GM21825 (cell line): Measurements from ENCODE around the gene SOCS2.
"Not testable (repeated sequence)": the region's sequence is repeated elsewhere in the genome, so short reads cannot be mapped to it uniquely, and the experiment has no call there.

Experiments
- ATAC-seq: cut with Tn5 transposase; IDR thresholded peaks from one replicate; pipeline ENCODE4 v1.9.1; 2021; ENCODE audit warnings: mild to moderate bottlenecking, moderate library complexity; ENCODE audit not compliant: unreplicated experiment

Gene SOCS2

DNA sequence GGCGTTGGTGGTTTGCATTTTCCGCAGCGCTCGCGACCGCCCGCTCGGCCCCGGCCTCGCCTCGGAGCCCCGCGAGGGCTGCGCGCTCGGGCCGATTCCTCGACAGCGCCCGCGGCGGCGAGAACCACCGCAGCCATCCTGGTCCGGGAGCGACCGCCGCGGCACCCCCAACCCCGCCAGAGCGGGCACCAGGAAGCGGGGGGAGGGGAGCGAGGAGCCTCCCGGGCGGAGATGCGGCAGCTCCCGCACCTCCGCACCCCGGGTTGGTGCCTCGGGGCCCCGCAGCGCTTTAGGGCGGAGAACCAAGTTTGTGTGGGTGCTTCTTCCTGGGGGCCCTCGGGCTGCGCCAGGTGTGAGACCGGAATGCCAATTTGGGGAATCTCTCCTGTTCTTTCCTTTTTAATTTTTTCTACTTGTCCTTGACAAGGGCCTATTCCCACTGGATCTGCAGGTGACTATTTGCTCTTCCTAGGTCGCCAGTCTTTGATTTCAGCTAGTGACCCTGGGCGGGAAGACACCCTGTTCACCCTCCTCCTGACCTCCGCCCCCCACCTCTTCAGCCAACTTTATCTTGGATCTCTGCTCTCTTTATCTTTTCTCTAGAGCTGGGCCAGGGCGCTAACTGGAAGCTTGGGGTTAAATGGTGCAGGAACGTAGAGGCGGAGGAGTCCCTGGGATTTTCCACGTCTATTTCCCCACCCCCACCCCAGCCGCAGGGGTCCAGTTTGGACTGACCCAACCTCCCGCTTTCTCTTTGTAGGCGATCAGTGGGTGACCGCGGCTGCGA lies at the start of gene SOCS2:
TSS of gene SOCS2 (plus strand) at position 751 of the 787 bp plus-strand sequence. CDS start 223 bp downstream, outside the sequence.
- ATAC-seq: no peak

- no peak for ATAC-seq
Observed at GRCh38 chr12:93524386-93525133, 47.9 kb upstream of the SOCS2 start.

DNA sequence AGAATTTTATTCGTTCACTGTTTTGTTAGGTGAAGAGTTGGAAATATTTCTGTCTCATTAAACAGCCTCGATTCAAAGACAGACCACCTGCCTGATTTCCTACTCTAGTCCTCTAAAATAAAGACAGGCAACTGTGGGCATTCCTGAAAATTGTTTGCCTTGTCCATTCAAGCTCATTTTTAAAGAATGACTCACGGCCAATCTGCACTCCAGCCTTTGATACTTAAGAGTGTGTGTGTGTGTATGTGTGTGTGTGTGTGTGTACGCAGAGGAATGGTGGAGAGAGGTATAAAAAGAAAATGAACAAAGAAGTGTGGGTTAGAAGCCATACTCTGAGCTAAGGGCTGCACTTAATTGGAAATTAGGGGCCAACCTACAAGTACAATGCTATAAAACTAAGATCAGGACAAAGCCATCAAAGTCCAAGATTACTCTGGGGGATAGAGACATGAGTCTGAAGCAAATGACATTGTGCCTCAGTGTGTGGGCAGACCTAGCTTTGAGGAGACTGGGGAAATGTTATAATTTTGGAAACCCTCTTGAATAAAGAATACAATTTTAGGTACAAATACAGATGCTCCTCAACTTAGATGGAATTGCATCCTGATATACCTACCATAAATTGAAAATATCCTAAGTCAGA lies 45.6 kb upstream of the SOCS2 start:
- ATAC-seq: no peak

- ATAC-seq: no peak
Observed at GRCh38 chr12:93530358-93530757, 42.1 kb upstream of the SOCS2 start.

DNA sequence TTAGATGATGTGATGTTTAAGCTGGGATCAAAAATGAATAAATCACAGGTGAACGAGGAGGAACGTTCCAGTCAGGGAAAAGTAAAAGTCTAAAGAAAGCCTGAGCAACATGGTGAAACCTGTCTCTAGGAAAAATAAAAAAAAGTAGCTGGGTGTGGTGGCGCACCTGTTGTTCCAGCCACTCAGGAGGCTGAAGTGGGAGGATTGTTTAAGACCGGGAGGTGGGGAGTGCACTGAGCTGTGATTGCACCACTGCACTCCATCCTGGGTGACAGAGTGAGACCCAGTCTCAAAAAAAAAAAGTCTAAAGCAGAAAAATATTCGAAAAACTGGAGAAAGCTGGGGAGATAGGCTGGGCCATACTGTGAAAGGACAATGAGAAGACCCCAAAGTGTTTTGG lies 39.2 kb upstream of the SOCS2 start:
- no peak for ATAC-seq

- peak; percentile 31 for ATAC-seq
Observed at GRCh38 chr12:93536111-93536765, 36.2 kb upstream of the SOCS2 start.

DNA sequence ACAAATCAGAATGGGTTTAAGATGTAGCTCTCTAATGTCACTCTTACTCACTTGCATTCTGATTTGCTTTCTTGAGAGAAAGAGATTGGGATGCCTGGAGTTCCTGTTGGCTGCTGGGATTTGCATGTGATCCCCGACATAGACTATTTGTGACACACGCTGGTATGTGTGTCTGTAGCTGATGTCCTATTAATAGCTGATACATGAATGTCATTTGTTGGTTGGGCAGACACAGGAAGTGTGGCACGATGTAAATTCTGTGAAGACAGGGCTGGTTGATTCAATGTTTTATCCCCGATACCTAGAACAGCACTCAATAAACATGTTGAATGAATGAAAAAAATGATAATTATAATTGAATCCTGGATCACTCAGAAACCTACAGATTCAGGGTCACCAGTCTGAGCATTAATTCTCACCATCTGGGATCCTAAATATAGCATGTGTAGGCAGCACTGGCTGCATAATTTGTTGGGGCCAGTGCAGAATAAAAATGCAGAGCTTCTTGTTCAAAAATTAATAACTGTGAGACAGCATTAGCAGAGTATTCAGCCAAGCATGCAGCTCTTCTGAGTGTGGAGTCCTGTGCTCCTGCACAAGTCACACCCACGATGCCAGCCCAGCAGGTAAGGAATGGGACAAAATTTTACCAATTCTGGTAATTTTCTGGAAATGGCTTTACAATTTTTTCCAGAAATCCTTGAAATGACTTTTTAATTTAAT lies 35.5 kb upstream of the SOCS2 start:
- peak; percentile 93 for ATAC-seq

GRCh38 chr12:93537769-93538168 lies 34.7 kb upstream of the SOCS2 start:
- no peak for ATAC-seq

- no peak for ATAC-seq
Observed at GRCh38 chr12:93539821-93540220, 32.7 kb upstream of the SOCS2 start.

DNA sequence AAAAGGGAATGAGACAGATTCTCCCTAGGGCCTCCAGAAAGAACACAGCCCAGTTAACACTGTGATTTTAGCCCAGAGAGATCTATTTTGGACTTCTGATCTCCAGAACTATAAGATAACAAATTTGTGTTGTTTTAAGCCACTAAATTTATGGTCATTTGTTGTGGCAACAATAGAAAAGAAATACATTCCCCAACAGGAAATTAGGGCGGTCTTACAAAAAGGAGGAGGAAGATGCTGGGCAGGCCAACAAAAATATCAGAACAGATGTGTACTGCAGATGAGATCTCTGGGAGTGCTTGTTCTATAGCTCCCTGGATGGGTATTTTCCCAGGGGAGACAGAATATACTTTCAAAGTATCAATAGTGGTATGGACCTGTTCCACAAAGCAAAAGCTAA lies 32.0 kb upstream of the SOCS2 start:
- ATAC-seq: no peak

DNA sequence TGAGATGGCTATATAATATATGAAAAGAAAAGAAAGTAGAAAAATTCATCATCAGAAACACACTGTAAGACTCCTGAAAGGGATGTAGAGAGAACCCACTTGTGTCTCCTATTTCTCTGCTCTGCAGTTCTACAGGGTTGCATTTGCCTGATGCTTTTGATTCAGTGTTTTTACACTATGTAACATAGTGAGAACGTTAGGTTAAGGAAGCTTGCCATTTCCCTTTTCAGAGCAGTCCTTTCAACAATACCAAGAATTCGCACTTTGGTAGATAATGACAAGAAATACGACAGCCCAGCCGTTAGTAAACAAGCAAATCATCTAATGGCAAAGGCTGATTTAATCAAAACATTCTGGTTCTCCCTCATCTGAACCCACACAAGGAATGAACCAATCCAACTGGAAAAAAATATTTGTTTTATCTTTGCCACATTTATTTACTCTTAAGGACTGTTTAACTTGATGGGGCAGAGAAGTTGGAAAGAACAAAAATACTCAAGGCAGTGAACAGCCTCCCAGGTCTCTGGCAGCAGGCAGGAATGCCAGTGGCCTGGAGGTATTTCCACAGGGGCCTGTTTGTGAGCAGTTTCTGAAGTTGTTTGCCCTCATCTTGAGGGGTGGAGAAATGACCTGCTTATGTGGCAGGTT lies 30.8 kb upstream of the SOCS2 start:
- ATAC-seq: no peak

GRCh38 chr12:93547778-93548177 lies 24.7 kb upstream of the SOCS2 start:
- ATAC-seq: no peak

DNA sequence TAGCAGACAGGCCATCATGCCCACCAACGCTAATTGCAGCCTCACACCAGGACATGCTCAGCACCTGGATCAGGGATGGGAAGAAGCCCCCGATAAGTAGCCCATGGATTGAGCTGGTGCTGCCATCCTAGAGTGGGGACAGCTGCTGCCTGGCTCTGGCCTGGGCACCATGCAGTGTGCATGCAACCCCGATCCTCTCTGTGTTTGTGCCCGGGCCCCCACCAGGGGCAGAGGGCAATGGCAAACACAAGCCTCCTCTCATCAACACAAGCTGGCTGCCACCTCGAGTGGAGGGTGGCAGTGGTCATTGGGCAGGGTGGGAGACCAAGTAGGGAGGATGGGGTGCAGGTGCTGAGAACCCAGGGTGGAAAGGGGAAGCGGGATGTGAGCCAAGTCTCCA lies 23.3 kb upstream of the SOCS2 start:
- ATAC-seq: no peak

GRCh38 chr12:93550748-93551611 lies 21.5 kb upstream of the SOCS2 start:
- ATAC-seq: no peak

- ATAC-seq: no peak
Observed at GRCh38 chr12:93552427-93552826, 20.0 kb upstream of the SOCS2 start.

DNA sequence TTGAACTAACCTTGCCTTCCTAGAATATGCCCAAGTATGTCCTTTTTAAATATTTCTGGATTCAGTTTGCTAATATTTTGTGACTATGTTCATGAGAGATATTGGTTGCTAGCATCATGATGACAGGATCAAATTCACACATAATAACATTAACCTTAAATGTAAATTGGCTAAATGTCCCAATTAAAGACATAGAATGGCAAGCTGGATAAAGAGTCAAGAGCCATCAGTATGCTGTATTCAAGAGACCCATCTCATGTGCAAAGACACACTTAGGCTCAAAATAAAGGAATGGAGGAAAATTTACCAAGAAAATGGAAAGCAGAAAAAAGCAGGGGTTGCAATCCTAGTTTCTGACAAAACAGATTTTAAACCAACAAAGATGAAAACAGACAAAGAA lies 14.6 kb upstream of the SOCS2 start:
- not testable (repeated sequence) for ATAC-seq

DNA sequence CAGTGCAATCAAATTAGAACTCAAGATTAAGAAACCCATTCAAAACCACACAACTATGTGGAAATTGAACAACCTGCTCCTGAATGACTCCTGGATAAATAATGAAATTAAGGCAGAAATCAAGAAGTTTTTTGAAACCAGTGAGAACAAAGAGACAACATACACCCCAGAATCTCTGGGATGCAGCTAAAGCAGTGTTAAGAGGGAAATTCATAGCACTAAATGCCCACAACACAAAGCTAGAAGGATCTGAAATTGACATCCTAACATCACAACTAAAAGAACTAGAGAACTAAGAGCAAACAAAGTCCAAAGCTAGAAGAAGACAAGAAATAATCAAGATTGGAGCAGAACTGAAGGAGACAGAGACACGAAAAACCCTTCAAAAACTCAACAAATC lies 13.8 kb upstream of the SOCS2 start:
- not testable (repeated sequence) for ATAC-seq

DNA sequence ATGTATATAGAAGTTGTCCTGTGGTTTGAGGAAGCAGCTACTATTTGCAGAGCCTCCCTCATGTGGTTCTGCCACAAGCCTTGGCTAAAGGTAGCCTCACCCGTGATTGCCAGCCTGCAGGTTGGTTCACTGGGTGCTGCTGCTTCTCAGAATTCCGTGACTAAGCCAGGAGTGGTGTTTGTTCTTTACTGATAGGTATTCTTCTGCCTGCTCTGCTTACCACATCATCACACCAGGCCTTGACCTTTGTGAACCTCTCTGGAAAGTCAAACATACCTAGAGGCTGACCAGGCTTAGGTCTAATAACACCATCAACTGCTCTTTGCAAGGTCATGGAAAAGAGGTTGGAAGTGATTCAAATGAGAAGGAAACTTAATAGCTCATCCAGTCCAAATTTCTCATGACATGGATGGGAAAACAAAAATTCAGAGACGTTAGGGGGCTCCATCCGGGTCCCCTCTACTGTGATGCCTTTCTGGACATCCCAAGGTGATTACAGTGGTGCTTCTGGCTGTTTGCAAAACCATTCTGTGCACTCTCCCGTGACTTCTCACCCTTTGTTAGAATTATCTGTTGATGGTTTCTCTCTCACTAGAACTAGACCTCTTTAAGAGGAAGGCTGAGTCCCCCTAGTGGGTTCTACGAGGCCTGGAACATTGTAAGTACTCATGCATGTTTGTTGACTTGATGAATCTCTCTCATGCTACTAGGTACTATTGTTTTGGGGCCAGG lies 8.5 kb upstream of the SOCS2 start:
- peak; percentile 55 for ATAC-seq
